Measurements from ENCODE around the gene ARMC7. TPM values are rescaled to one million over a fixed set of nuclear protein-coding genes. Genes with fewer than 3 reads are reported as not detected.

Gene ARMC7
- total and polyA plus RNA-seq, 2 of the 13 experiments (the other 11 are each of a cell fraction or from before 2014, with no cell fraction given): 3.9 to 4.2 TPM

GRCh38 chr17:75113798-75114551, 4.2 kb downstream of the ARMC7 start (continued):
- TF ChIP-seq ZBTB40 (IDR thresholded peaks at IDR 0.05): no peak
- no peak for TF ChIP-seq ZBTB40 (CRISPR knock-in tag; IDR thresholded peaks at IDR 0.05)
- no peak for TF ChIP-seq RBAK (CRISPR knock-in tag; IDR thresholded peaks at IDR 0.05)
- no peak for TF ChIP-seq CCAR2 (optimal IDR thresholded peaks at IDR 0.05; ENCODE audit: low read depth, low read length)
- 0 out of 2 replicates have a peak, but pooled peaks have one; percentile 22 for TF ChIP-seq MTA1 (CRISPR knock-in tag; IDR thresholded peaks at IDR 0.05; ENCODE audit: borderline replicate concordance)
- TF ChIP-seq, protein P1, sequence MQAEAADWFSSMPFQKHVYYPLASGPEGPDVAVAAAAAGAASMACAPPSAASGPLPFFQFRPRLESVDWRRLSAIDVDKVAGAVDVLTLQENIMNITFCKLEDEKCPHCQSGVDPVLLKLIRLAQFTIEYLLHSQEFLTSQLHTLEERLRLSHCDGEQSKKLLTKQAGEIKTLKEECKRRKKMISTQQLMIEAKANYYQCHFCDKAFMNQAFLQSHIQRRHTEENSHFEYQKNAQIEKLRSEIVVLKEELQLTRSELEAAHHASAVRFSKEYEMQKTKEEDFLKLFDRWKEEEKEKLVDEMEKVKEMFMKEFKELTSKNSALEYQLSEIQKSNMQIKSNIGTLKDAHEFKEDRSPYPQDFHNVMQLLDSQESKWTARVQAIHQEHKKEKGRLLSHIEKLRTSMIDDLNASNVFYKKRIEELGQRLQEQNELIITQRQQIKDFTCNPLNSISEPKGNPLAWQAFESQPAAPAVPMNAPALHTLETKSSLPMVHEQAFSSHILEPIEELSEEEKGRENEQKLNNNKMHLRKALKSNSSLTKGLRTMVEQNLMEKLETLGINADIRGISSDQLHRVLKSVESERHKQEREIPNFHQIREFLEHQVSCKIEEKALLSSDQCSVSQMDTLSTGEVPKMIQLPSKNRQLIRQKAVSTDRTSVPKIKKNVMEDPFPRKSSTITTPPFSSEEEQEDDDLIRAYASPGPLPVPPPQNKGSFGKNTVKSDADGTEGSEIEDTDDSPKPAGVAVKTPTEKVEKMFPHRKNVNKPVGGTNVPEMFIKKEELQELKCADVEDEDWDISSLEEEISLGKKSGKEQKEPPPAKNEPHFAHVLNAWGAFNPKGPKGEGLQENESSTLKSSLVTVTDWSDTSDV (CRISPR knock-in tag; IDR thresholded peaks at IDR 0.05): no peak
- peak; percentile 93; the same call in 1 of the 2 replicates for TF ChIP-seq ETV6 (CRISPR knock-in tag; conservative IDR thresholded peaks at IDR 0.05)
- no peak for TF ChIP-seq SIX1 (CRISPR knock-in tag; IDR thresholded peaks at IDR 0.05; ENCODE audit: borderline replicate concordance)
- TF ChIP-seq, protein P2, sequence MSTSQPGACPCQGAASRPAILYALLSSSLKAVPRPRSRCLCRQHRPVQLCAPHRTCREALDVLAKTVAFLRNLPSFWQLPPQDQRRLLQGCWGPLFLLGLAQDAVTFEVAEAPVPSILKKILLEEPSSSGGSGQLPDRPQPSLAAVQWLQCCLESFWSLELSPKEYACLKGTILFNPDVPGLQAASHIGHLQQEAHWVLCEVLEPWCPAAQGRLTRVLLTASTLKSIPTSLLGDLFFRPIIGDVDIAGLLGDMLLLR (CRISPR knock-in tag; IDR thresholded peaks at IDR 0.05): no peak
- TF ChIP-seq MZF1 (CRISPR knock-in tag; IDR thresholded peaks at IDR 0.05; ENCODE audit: borderline replicate concordance): no peak
- 0 out of 2 replicates have a peak, but pooled peaks have one; percentile 13 for TF ChIP-seq ZNF777 (CRISPR knock-in tag; IDR thresholded peaks at IDR 0.05)
- TF ChIP-seq NFRKB (IDR thresholded peaks at IDR 0.05): no peak
- TF ChIP-seq YY1 (IDR thresholded peaks at IDR 0.05; ENCODE audit: insufficient read depth, insufficient replicate concordance, low read depth, low read length): peak; percentile 70
- TF ChIP-seq, protein P3, sequence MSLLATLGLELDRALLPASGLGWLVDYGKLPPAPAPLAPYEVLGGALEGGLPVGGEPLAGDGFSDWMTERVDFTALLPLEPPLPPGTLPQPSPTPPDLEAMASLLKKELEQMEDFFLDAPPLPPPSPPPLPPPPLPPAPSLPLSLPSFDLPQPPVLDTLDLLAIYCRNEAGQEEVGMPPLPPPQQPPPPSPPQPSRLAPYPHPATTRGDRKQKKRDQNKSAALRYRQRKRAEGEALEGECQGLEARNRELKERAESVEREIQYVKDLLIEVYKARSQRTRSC (CRISPR knock-in tag; IDR thresholded peaks at IDR 0.05; ENCODE audit: low read depth): 0 out of 2 replicates have a peak, but pooled peaks have one; percentile 40
- no peak for TF ChIP-seq HMGA1 (CRISPR knock-in tag; conservative IDR thresholded peaks at IDR 0.05)
